ES-I3 (cell line): ENCODE results near the gene ZNF521.

ENCODE experiments used
- H3K36me3 ChIP-seq: 2 replicates; pipeline ENCODE4 v1.6.1; 2013; ENCODE audit warnings: mild to moderate bottlenecking, low read length, control low read depth, moderate library complexity; ENCODE audit not compliant: insufficient read depth
- H3K4me1 ChIP-seq: 2 replicates; pipeline ENCODE4 v1.6.1; 2013; ENCODE audit warnings: mild to moderate bottlenecking, control low read depth, low read length; ENCODE audit not compliant: insufficient read depth
- H3K9ac ChIP-seq: 2 replicates; pipeline ENCODE4 v1.6.1; 2013; ENCODE audit warnings: low read depth, mild to moderate bottlenecking, low read length, moderate library complexity
- H3K9me3 ChIP-seq: 2 replicates; pipeline ENCODE4 v1.6.1; 2013; ENCODE audit warnings: mild to moderate bottlenecking, low read length, moderate library complexity; ENCODE audit not compliant: control insufficient read depth, insufficient read depth

The ZNF521 gene

DNA sequence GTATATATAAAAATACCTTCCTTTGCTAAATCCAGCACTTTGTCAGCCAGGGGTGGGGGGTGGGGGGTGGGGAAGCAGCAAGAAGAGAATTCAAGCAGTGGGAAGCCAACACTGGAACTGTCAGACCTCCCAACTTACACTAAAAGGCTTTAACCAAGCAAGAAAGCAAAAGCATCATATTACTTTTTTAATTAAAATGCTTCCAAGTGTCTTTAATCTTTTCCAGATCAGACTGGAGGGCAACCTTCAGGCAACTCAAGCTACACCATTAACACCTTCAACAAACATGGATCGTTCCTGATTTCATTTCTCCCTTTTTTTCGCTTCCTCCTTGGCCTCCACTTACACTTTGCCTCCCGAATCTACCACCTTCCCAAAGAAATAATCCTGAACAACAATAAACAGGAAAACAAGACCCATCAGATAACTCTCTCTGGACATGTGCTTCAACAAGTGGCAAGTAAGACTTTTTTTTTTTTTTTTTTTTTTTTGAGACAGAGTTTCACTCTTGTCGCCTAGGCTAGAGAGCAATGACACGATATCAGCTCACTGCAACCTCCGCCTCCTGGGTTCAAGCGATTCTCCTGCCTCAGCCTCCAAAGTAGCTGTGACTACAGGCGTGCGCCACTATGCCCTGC lies 35.5 kb downstream of the ZNF521 start:
- no peak overlapping the region for H3K9ac ChIP-seq
- no peaks in the 10 kb centered on the region for H3K36me3 ChIP-seq
- no peaks in the 10 kb centered on the region for H3K4me1 ChIP-seq
- H3K9me3 ChIP-seq = no peaks in the 10 kb centered on the region

DNA sequence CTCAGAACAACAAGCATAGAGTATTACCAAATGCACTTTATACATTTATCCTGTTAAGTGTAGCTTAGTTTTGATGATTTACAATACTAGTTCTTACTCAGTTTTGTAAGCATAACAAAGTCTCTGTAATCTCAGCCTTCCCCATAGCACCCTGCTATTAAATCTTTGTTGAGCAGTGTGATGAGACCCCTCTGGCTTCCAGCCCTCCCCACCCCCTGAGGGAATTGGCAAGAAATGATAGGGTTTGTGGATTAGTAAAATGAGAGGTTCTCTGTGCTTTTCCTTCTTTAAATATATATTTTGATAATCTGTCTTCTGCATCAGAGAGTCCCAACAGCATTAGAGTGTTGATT lies 37.2 kb downstream of the ZNF521 start:
- Histone ChIP-seq H3K4me1 (no peaks in the 10 kb centered on the region), H3K9ac (no peak overlapping the region), H3K36me3 (no peaks in the 10 kb centered on the region), H3K9me3 (no peaks in the 10 kb centered on the region)

DNA sequence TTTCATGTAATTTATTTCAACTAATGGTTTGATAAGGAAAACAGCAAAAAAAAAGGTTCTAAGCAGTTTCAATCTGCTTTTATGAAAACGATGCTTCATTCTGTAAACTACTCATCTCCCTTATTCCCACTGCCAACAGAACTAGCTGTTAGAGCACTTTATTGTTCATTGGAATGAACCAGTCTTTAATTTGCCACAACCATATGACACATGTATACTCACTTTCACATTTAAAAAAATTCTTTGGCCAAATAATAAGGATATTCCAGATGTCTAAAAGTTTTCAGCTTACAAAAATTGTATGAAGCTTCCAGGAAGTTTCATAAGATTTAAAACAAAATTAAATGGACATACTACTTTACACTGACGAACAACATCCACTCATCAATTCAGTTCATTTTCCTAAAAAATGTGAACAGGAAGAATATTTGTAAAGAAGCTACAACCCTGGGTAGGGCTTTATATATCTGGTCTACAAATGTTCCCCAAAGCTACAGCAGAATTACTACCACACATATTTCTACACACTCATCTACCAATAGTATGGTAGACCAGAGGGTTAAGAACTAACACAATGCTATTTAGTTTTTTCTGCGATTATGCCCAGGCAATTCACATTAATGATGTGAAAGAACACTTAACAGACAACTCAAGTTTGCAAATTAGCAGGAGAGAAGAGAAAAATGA lies 37.7 kb downstream of the ZNF521 start:
- Histone ChIP-seq H3K4me1 (no peaks in the 10 kb centered on the region), H3K9ac (no peak overlapping the region), H3K36me3 (no peaks in the 10 kb centered on the region), H3K9me3 (no peaks in the 10 kb centered on the region)

DNA sequence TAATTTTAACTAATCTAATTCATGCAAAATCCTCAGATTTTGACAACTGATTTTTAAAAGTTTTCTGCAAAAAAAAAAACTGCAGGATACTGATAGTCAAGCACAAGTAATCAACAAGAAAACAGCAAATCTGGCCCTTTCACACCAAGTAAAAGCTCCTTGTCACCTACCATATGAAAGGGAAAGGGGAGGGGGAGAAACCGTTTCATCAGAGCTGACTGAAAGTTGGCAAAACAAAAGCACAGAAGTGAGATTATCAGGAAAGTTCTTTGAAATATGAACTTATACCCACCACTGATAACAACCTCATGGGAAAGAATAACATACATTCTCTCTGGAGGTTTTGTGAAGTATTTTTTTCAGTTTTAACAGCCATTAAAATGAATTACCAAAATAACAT lies 38.7 kb downstream of the ZNF521 start:
- no peaks in the 10 kb centered on the region for H3K4me1 ChIP-seq

DNA sequence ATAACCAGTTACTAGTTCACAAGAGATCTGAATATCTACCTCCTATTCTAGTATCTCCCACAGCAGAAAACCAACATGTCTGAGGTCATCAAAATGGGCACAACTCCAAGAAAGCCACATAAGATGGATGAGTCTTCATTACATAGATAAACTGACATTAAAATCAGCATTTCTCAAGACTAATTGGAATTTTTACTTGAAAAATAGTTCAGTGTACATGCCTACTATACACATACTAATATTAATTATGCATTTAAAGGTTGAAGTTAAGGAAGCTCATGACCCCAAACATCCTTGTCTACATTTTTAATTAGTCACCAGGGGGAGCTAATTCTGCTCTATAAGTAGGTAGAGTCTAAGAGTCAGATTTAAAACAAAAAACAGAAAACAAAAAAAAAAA lies 41.9 kb downstream of the ZNF521 start:
- no peak overlapping the region for H3K9ac ChIP-seq

More for the DNA sequence above, 38.7 kb downstream of the ZNF521 start:
- Histone ChIP-seq H3K36me3 (no peaks in the 10 kb centered on the region), H3K9ac (no peak overlapping the region), H3K9me3 (no peaks in the 10 kb centered on the region)

DNA sequence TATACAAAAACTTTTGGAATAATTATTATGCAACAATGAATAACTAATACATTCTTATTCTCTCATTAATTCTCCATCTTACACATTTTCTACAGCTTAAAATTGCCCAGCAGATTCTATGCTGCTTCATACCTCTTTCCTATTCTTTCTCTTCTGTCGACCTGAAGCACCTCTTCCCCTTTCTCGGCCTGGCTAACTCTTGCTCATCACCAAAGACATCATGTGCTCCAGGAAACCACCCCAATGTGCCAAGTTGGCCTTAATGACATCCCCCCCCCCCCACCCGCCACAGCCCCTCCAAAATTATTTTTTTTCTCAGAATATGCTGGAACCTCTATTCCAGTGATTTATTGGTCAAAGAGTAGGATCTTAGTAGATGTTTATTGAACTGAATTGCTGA lies 43.6 kb downstream of the ZNF521 start:
- Histone ChIP-seq H3K9me3 (no peaks in the 10 kb centered on the region), H3K36me3 (no peaks in the 10 kb centered on the region), H3K9ac (no peak overlapping the region), H3K4me1 (no peaks in the 10 kb centered on the region)

More for the DNA sequence above, 41.9 kb downstream of the ZNF521 start:
- Histone ChIP-seq H3K9me3 (no peaks in the 10 kb centered on the region), H3K36me3 (no peaks in the 10 kb centered on the region), H3K4me1 (no peaks in the 10 kb centered on the region)

DNA sequence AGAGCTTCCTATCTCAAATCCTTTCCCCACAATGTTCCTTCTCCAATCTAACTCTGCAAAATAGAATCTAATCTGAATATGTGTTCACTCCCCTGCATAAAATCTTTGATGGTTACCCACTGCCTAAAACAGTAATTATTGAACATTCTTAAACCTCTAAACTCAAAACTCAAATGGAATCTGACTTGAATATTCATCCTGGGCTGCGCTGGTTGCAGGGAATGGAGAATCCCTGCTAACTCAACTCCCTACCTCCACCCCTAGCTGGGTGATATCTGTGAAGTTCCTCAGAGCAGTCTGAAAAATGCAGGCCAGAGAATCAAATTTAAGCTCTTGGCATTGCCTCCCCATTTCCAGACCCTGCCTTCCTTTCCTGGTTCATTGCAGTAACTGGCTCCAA lies 44.8 kb downstream of the ZNF521 start:
- no peaks in the 10 kb centered on the region for H3K36me3 ChIP-seq
- H3K9ac ChIP-seq = no peak overlapping the region
- H3K9me3 ChIP-seq = no peaks in the 10 kb centered on the region
- no peaks in the 10 kb centered on the region for H3K4me1 ChIP-seq

DNA sequence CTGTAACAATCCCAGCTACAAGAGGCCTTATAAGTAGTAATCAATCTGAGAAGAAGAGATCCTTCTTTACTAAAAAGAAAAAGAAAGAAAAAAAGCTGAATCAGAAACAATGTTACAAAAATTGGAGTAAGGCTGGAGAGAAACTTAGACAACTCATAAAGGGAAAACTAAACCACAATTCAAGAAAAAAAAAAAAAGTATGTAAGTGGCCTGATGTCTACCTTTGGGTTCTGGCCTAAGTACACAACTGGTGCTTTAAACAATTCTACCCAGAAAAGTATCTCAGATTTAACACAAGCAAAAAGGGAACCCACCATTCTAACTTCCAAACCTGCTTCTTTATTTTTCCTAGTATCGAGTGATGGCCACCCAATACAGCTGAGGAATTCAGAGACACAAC lies 45.3 kb downstream of the ZNF521 start:
- Histone ChIP-seq H3K9ac (no peak overlapping the region), H3K36me3 (no peaks in the 10 kb centered on the region), H3K9me3 (no peaks in the 10 kb centered on the region), H3K4me1 (no peaks in the 10 kb centered on the region)

DNA sequence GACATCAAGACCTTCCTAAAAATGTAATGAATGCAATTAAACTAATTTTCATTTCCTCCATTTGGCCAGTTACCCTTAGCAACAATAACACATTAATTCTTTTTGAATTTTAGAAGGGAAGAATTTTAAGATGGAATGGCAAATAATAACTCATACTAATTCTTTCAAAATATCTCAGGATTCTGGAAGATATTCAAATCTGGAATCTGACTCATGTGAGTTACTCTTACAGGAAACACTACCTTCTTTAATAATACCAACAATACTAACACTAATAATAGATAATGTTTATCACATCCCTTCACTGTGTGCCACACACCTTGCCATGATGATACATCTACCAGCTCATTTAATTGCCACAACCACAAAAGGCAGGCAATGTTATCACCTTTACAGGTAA lies 46.4 kb downstream of the ZNF521 start:
- Histone ChIP-seq H3K36me3 (no peaks in the 10 kb centered on the region), H3K9ac (no peak overlapping the region), H3K4me1 (no peaks in the 10 kb centered on the region), H3K9me3 (no peaks in the 10 kb centered on the region)

DNA sequence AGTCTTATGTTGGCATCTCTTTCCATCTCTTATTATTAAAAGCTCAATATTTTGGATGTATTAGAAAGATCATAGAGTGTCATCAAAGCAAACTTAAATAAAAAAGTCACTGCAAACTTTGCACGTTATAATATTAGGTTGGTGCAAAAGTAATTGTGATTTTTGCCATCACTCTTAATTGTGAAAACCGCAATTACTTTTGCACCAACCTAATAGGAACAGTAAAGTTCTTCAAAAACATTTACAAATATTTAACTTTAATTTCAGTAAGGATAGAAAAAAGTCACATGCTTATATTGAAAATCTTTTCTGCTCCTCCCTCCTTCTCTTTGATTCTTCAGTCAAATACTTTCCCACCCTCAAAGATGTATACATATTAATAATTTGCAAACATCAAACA lies 51.5 kb downstream of the ZNF521 start:
- no peaks in the 10 kb centered on the region for H3K36me3 ChIP-seq
- H3K9me3 ChIP-seq = no peaks in the 10 kb centered on the region
- no peaks in the 10 kb centered on the region for H3K4me1 ChIP-seq
- no peak overlapping the region for H3K9ac ChIP-seq

DNA sequence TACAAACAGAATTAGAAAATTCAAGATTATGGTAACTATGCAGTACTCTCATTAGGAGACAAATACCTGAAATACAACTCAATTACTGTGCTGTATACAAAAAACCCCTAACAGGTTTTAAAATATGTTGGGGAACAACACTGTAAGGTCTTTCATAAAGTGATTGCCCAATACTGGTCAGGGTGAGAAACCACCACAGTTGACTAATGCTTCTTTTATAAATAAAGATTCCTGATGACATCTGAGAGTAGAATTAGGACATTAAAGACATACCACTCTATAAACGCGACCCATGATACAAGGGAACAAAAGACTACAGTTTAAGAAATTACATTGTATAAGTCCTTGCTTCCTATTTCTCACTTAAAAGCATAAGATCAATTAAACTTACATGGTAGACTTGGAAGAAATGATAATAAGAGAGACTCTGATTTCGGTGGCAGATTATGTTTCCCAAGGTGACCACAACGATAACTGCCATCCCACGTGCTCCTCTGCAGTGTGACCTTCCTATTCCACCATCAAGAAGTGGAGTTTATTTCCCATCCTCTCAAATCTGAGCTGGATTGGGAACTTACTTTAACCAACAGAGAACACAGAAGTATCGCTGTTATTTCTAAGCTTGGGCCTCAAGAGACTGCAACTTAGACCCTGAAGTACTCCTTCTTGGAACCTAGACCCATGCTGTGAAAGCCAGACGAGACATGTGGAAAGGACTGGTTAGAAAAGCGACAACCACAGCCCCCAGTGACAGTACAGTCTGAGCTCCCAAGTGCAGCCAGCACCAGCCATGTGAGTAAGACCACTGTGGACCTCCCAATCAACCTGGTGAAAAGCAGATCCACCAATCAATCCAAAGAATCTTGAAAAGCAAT lies 52.3 kb downstream of the ZNF521 start:
- Histone ChIP-seq H3K4me1 (no peaks in the 10 kb centered on the region), H3K9ac (no peak overlapping the region), H3K36me3 (no peaks in the 10 kb centered on the region), H3K9me3 (no peaks in the 10 kb centered on the region)

DNA sequence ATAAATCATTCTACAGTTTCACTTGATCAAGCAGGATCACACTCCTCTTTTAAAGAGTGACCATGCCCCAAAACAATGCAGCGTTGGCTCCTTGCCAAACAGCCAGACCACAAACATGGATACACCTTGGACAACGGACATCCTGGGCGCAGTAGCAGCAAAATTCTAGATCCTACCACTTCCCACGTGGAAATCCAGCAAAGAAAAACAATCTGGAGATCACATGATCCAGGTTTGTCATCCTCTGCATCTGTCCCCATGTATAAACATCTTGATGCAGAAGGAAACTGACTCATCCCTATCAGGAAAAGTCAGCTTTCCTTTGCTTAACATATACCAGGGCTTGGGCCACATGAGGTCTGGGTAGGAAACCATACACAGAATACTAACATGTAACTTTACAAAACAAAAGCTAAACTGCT lies 53.1 kb downstream of the ZNF521 start:
- Histone ChIP-seq H3K36me3 (no peaks in the 10 kb centered on the region), H3K4me1 (no peaks in the 10 kb centered on the region), H3K9ac (no peak overlapping the region), H3K9me3 (no peaks in the 10 kb centered on the region)

DNA sequence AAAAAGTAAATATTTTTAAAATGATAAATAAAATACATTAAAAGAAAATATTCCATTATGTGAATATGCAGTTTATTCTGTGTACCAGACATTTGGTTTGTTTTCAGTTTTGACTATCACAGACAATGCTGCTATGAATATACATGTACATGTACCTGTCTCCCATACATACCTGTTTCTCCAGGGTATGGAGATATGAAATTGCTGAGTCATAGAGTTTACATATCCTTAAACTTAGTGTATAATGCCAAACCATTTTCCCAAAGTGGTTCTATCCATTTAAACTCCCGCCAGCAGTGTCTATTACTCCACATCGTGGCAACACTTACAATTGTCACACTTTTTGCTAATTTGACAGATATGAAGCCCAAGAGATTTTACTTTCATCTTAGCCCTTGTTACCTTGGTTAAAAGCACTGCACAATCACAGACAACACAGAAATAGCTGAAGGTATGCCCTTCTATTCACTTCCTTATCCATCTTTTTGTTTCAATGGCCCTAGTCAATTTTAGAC lies 56.3 kb downstream of the ZNF521 start:
- H3K9ac ChIP-seq = no peak overlapping the region
- no peaks in the 10 kb centered on the region for H3K9me3 ChIP-seq
- H3K36me3 ChIP-seq = no peaks in the 10 kb centered on the region
- no peaks in the 10 kb centered on the region for H3K4me1 ChIP-seq

DNA sequence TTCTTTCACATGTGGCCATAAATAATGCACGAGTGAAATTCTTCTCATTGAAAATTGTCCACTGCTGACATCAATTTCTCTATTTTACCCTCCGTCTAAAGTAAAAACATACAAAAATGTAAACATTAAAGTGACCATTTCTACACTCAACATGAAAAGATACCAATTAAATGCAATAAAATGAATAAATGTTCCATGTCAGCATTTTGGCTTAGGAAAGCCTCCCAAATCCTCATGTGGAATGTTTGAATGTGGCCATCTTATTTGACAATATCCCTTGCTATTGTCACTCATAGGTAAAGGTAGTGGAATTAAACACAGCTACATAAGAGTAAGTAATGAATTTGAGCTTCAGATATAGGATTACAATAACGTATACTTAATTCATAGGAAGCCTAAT lies 60.8 kb downstream of the ZNF521 start:
- no peak overlapping the region for H3K9ac ChIP-seq
- no peaks in the 10 kb centered on the region for H3K36me3 ChIP-seq
- H3K9me3 ChIP-seq = no peaks in the 10 kb centered on the region
- H3K4me1 ChIP-seq = no peaks in the 10 kb centered on the region
